Esophagus squamous epithelium (tissue), 5 donors: Measurements from ENCODE around the gene UGT1A9. TPM values are rescaled to one million over a fixed set of nuclear protein-coding genes. Genes with fewer than 3 reads are reported as not detected.

Experiments used
- DNase-seq: peaks from one replicate; lab custom pipeline; 2025; lab: John Stamatoyannopoulos, UW
- H3K27ac ChIP-seq, 4 donors: fragments of 200-600 bp; sonication (generic); one replicate each; pipeline ENCODE4 v1.5.1; 2016 to 2019; ENCODE audit warnings: mild to moderate bottlenecking in 1 of 4
- H3K27me3 ChIP-seq, 4 donors: fragments of 200-600 bp; sonication (generic); 1 replicate in 3 of 4; 2 replicates in 1 of 4; pipeline versions ENCODE4 v1.5.1 to v1.6.0; 2017 to 2021; ENCODE audit warnings: antibody characterized with exemption in 1 of 4
- H3K36me3 ChIP-seq, 3 donors: fragments of 200-600 bp; sonication (generic); one replicate each; pipeline ENCODE4 v1.5.1; 2016 to 2019
- H3K4me1 ChIP-seq, 3 donors: fragments of 200-600 bp; sonication (generic); one replicate each; pipeline ENCODE4 v1.5.1; 2017 to 2019
- H3K4me3 ChIP-seq, 4 donors: fragments of 200-600 bp; sonication (generic); 1 replicate in 3 of 4; 2 replicates in 1 of 4; pipeline ENCODE4 v1.5.1; 2016 to 2019; ENCODE audit warnings: mild to moderate bottlenecking in 2 of 4, moderate library complexity in 1 of 4
- H3K9me3 ChIP-seq, 3 donors: fragments of 200-600 bp; sonication (generic); one replicate each; pipeline ENCODE4 v1.5.1; 2016 to 2019
- POLR2A ChIP-seq, 4 donors: fragments of 450-650 bp; IDR thresholded peaks; one replicate each; pipeline ENCODE4 v1.6.1; 2017; ENCODE audit warnings: antibody characterized with exemption in 4 of 4, mild to moderate bottlenecking in 4 of 4, moderate library complexity in 3 of 4
- WGBS, 2 donors: methylation state at CpG; one replicate each; pipeline ENCODE4 v1.1.5; 2018; 5-methylcytosine and 5-hydroxymethylcytosine counted together
- intact Hi-C: fragments of 100-400 bp; cut with DNase I; formaldehyde crosslinking; loops from one replicate; pipeline ENCODE4 v1.15.0; 2022
- total RNA-seq, 4 donors: library from RNA; depleted of rRNA; stranded (reverse); fragments of >200 nt; gene quantifications; one replicate each; pipeline ENCODE4 v1.1.0, GENCODE V29; 2016
- TF ChIP-seq, protein P1 (sequence below), 6 experiments: fragments of 450-650 bp in 4 of 6; fragments of 200-600 bp in 2 of 6; sonication (generic) in 2 of 6; IDR thresholded peaks; one replicate each; pipeline ENCODE4 v1.5.1; 2016 to 2019; ENCODE audit warnings: antibody characterized with exemption in 6 of 6, mild to moderate bottlenecking in 4 of 6, moderate library complexity in 4 of 6
- donor health status: DM: yes; HTN: yes; CAD: no.

The UGT1A9 gene
- total RNA-seq, 4 donors from 2014 or later = 0.49 to 1.7 (median 1.2) TPM

DNA sequence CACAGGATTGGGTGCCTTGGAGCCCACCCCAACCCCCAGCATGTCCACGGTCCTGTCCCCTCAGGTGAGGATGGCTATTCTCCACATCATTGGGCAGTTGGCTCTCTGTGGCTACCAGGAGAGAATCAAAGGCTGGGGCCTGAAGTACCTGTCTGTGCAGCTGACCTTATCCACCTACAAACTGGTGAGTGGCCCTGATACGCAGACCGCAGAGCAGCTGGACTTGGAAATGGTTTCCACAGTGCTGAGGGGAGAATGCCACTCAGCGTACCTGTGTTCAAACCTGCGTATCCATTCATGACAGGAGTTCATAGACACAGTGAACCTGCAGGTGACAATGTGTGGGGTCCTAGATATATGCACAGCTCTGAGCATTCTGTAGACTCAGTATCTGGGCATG is 128.0 kb downstream of the UGT1A9 start:
- H3K4me3 ChIP-seq = no peak overlapping the region
- no peak overlapping the region for H3K27ac ChIP-seq
- H3K9me3 ChIP-seq = no peaks in the 10 kb centered on the region
- TF ChIP-seq, protein P1, sequence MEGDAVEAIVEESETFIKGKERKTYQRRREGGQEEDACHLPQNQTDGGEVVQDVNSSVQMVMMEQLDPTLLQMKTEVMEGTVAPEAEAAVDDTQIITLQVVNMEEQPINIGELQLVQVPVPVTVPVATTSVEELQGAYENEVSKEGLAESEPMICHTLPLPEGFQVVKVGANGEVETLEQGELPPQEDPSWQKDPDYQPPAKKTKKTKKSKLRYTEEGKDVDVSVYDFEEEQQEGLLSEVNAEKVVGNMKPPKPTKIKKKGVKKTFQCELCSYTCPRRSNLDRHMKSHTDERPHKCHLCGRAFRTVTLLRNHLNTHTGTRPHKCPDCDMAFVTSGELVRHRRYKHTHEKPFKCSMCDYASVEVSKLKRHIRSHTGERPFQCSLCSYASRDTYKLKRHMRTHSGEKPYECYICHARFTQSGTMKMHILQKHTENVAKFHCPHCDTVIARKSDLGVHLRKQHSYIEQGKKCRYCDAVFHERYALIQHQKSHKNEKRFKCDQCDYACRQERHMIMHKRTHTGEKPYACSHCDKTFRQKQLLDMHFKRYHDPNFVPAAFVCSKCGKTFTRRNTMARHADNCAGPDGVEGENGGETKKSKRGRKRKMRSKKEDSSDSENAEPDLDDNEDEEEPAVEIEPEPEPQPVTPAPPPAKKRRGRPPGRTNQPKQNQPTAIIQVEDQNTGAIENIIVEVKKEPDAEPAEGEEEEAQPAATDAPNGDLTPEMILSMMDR (IDR thresholded peaks at IDR 0.05) = no peak
- TF ChIP-seq POLR2A (IDR thresholded peaks at IDR 0.05) = no peak
- DNase-seq = no peak
- 45 to 82% methylated on average over 4 to 5 of the region's 5 CpGs for WGBS, 2 donors
- H3K36me3 ChIP-seq = no peaks in the 10 kb centered on the region
- peaks cover 0 to 20% (median 0%) of the 10 kb centered on the region in 4 donors for H3K27me3 ChIP-seq
- intact Hi-C loops = no loop called here
- H3K4me1 ChIP-seq = no peaks in the 10 kb centered on the region

DNA sequence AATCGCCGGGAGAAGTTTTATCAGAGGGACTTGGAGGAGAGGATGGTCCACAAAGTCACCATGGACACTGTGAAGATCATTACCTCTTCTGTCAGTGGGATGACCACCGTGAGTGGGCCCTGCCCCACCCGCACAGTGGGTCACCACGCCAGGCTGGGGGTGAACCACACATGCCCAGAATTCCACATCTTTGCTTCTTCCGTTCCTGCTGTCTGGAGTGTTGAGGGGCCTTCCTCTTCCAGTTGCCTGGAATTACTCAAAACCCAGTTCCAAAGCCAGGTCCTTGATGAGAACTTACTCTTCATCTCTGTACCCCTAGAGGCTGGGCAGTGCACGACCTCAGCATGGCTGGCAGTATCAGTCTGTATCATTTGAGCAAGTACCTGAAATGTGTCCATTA is 128.5 kb downstream of the UGT1A9 start:
- WGBS, 2 donors = 72 to 79% methylated on average over 5 to 7 of the region's 7 CpGs
- intact Hi-C loops = no loop called here

DNA sequence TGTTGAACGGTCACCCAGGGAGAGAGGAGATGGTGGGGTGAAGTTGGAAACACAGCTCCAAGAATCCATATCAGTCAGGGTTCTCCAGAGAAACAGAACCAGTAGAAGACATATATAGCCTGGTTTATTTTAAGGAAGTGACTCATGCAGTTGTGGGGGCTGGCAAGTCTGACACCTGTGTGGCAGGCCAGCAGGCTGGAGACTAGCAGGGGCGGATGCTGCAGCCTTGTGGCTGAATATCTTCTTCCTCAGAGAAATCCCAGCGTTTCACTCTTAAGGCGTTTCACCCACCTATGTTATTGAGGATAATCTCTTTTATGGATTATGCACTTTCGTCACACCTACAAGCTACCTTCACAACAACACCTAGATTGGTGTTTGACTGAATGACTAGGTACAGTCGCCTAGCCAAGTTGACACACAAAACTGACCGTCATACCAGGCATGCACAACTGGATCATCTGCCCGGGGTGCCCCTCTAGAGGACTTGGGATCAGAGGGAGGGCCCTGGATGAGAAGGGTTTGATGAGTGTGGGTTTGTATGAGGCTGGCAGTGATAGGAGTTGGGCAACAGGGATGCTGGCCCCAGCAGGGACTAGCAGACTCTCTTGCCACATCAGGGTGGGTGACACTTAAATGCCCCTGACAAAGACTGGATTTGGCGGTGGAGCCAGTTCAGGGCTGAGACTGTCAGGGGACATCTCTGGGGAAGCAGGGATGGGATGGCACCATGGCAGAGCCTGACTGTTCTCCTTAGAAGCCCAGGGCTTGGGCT is 129.8 kb downstream of the UGT1A9 start:
- Histone ChIP-seq H3K27me3 (peaks cover 0 to 23% (median 0%) of the 10 kb centered on the region in 4 donors), H3K9me3 (no peaks in the 10 kb centered on the region), H3K27ac (no peak overlapping the region), H3K36me3 (no peaks in the 10 kb centered on the region), H3K4me1 (no peaks in the 10 kb centered on the region), H3K4me3 (no peak overlapping the region)
- intact Hi-C loops = no loop called here
- DNase-seq = no peak
- TF ChIP-seq, protein P1 (IDR thresholded peaks at IDR 0.05) = no peak
- TF ChIP-seq POLR2A (IDR thresholded peaks at IDR 0.05) = no peak
- whole genome bisulfite sequencing, 2 donors = 59 to 67% methylated on average over 7 to 8 of the region's 9 CpGs

More for the DNA sequence above, 128.5 kb downstream of the UGT1A9 start:
- Histone ChIP-seq H3K36me3 (no peaks in the 10 kb centered on the region), H3K4me1 (no peaks in the 10 kb centered on the region), H3K4me3 (no peak overlapping the region), H3K9me3 (no peaks in the 10 kb centered on the region), H3K27me3 (peaks cover 0 to 23% (median 0%) of the 10 kb centered on the region in 4 donors), H3K27ac (no peak overlapping the region)
- no peak for DNase-seq
- TF ChIP-seq, protein P1 (IDR thresholded peaks at IDR 0.05) = no peak

DNA sequence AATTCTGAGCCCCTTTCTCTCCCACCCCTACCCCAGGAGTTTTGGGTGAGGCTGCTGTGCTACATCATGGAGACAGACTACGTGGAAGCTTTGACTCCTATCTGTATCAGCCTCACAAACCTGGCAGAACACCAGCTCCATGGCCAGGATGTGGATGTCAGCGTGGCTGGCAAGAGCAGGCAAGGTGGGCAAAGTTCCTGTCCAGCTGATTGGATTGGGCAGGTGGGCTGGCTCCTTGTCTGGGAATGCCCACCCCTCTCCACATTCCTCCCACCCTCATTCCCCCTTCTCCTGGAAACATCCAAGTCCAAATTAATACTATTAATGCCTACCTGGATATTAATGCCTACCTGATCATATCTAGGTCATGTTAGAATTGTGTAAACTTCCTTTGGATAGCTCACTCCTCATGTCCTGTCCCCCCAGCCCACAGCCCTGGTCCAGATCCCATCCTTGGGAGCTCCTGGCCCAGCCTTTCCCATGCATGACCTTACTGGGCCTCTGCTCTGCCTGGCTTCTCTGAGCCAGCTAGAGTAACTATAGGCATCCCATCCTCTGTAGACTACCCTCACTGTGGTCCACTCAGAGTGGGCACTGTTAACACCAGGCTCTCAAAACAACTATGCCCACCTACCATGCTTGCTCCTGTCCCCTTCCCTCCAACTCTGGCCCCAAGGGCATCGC is 130.6 kb downstream of the UGT1A9 start:
- Histone ChIP-seq H3K27ac (no peak overlapping the region), H3K27me3 (peaks cover 0 to 23% (median 0%) of the 10 kb centered on the region in 4 donors), H3K36me3 (no peaks in the 10 kb centered on the region), H3K9me3 (no peaks in the 10 kb centered on the region), H3K4me1 (no peaks in the 10 kb centered on the region), H3K4me3 (no peak overlapping the region)
- DNase-seq = no peak
- intact Hi-C loops = no loop called here
- TF ChIP-seq, protein P1 (IDR thresholded peaks at IDR 0.05) = no peak
- TF ChIP-seq POLR2A (IDR thresholded peaks at IDR 0.05) = no peak
- WGBS, 2 donors = 48 to 66% methylated on average over 2 to 3 of the region's 3 CpGs

DNA sequence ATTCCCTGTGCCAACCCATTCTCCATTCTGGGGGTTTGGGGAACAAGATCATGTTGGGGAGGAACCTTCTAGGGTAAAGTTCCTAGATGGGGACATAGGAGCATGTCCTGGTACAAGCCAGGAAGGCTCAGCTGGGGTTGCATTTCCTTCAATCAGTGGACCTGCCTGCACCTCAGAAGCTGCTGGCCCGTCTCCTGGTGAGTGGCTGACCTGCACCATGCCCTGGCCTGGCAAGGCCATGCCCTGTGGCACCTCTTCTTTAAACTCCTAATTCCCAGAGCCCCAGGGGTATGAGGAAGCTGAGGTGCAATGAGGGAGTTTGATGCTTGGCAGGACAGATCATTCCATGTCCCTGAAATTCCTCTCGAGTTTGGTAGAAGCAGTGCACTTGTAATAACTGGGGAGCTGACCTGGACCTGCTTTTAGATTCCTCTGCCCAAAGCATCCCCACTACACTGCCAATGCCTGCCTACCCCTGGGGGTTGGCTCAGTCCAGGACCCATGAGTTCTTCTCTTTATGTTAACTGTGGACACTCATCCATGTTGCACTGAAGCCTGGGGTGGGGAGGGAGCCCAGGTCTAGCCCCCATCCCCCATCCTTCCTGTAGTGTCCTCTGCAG is 131.7 kb downstream of the UGT1A9 start:
- intact Hi-C loops = no loop called here
- H3K4me3 ChIP-seq = no peak overlapping the region
- H3K27me3 ChIP-seq = peaks cover 0 to 34% (median 0%) of the 10 kb centered on the region in 4 donors
- H3K4me1 ChIP-seq = no peaks in the 10 kb centered on the region
- no peaks in the 10 kb centered on the region for H3K36me3 ChIP-seq
- H3K27ac ChIP-seq = no peak overlapping the region
- 60 to 61% methylated on average over 1 to 2 of the region's 2 CpGs for WGBS, 2 donors
- H3K9me3 ChIP-seq = no peaks in the 10 kb centered on the region
- DNase-seq = no peak
- TF ChIP-seq, protein P1 (IDR thresholded peaks at IDR 0.05) = no peak
- no peak for TF ChIP-seq POLR2A (IDR thresholded peaks at IDR 0.05)
